Measurements from ENCODE around the gene POMT2.

POMT2 gene

DNA sequence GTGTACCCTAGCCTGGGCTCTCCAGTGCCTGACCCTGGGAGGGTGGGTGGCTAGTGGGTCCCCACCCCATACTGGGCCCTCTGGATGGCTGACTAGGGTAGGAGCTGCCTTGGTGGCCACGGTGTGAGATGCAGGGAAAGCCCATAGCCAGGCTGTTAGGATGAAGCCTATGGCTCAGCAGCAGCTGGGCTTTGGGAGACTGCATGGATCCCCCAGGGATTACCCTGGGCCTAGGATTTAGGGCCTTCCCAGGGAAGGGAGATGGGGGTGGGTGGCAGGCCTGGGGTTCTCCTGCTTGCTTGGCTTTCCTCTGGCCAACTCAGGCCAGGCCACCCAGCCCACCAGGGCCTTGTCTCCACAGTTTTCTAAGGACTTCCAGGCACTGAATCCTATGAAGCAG, 6.4 kb upstream of the POMT2 start:
- in situ Hi-C loops (cut with MboI; ENCODE audit: low pct_unique_long_range_greater_than_20kb, low sequenced_read_pairs, unreplicated experiment): no loop called here
- DNase-seq (ENCODE audit: low spot score): no peak
- TF ChIP-seq, protein P1, sequence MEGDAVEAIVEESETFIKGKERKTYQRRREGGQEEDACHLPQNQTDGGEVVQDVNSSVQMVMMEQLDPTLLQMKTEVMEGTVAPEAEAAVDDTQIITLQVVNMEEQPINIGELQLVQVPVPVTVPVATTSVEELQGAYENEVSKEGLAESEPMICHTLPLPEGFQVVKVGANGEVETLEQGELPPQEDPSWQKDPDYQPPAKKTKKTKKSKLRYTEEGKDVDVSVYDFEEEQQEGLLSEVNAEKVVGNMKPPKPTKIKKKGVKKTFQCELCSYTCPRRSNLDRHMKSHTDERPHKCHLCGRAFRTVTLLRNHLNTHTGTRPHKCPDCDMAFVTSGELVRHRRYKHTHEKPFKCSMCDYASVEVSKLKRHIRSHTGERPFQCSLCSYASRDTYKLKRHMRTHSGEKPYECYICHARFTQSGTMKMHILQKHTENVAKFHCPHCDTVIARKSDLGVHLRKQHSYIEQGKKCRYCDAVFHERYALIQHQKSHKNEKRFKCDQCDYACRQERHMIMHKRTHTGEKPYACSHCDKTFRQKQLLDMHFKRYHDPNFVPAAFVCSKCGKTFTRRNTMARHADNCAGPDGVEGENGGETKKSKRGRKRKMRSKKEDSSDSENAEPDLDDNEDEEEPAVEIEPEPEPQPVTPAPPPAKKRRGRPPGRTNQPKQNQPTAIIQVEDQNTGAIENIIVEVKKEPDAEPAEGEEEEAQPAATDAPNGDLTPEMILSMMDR (IDR thresholded peaks at IDR 0.05; ENCODE audit: extremely low read depth, insufficient read depth, missing control alignments): no peak

DNA sequence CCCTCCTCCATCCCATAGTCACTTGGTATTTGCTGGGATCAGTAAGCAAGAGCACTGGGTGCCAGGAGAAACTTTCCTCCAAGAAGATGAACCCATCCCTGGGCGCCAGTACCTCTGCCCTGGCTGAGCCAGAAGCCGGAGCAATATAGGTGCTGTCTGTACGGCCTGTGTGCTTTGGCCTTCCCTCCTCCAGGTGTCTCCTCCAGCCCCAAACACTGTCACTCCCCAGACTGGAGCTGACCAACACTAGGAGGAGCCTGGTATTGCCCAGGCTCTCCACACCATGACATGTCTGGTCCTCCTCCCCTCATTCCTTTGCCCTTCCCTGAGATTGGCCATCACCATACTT, 5.0 kb upstream of the POMT2 start:
- in situ Hi-C loops (cut with MboI; ENCODE audit: low pct_unique_long_range_greater_than_20kb, low sequenced_read_pairs, unreplicated experiment): no loop called here
- DNase-seq (ENCODE audit: low spot score): no peak
- TF ChIP-seq, protein P1 (IDR thresholded peaks at IDR 0.05; ENCODE audit: extremely low read depth, insufficient read depth, missing control alignments): no peak

DNA sequence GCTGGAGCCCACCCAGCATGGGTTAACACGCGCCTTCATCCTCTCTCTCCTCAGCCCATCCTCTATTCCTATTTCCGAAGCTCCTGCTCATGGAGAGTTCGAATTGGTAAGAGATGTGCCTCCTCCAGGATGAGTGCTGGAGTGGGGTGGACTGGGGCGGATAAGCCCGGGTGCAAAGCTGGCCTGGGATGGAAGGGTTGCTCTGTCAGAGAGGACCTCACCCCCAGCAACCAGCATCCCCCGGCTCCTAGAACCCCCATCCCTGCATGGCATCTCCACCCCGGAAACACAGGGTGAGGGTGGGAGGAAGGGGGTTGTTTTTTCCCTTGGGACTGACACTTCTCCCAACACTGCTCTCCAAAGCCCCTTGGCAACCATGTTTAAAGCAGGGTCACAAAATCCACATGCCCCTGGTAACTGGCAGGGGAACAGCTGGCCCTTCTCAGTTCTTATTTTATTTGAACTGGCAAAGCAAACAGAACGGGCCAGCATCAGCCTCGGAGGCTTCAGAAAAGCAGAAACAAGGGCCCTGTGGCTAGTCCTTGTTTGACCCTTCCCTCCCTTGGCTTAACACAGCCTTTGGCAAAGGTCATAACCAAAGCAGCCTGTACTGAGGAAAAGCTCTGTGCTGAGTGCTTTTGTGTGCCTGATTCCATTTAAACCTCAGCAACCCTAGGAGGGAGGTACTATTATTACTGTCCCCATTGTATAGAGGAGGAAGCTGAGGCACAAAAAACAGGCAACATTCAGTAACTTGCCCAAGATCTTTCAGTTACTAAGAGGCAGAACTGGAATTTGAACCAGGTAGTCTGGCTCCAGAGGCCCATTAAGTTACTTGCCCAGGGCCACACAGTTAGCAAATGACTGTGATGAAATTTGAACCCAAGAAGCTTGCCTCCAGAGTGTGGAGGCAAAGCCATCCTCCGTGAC, 4.4 kb upstream of the POMT2 start:
- no peak for DNase-seq (ENCODE audit: low spot score)

DNA sequence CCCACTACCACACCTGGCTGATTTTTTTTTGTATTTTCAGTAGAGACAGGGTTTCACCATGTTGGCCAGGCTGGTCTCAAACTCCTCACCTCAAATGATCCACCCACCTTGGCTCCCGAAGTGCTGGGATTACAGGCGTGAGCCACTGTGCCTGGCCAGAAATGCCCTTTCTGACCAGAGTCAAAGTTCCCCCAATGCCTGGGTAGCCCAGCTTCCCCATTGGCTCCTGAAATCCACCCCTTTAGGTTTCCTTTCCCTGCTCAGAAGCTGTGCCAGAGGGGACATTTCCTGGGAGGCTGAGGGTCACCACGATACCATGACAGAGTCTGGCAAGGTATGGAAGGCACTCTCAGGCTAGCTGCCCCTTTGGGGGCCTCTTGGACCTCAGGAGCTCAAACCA, 3.6 kb upstream of the POMT2 start:
- TF ChIP-seq, protein P1 (IDR thresholded peaks at IDR 0.05; ENCODE audit: extremely low read depth, insufficient read depth, missing control alignments): no peak
- in situ Hi-C loops (cut with MboI; ENCODE audit: low pct_unique_long_range_greater_than_20kb, low sequenced_read_pairs, unreplicated experiment): loop anchor here (25.0 kb wide), 1 partner anchor 437 kb away; no protein-coding TSS in a partner anchor
- no peak for DNase-seq (ENCODE audit: low spot score)

More for the DNA sequence above, 4.4 kb upstream of the POMT2 start:
- in situ Hi-C loops (cut with MboI; ENCODE audit: low pct_unique_long_range_greater_than_20kb, low sequenced_read_pairs, unreplicated experiment): loop anchor here (25.0 kb wide), 1 partner anchor 438 kb away; no protein-coding TSS in a partner anchor
- TF ChIP-seq, protein P1 (IDR thresholded peaks at IDR 0.05; ENCODE audit: extremely low read depth, insufficient read depth, missing control alignments): no peak

DNA sequence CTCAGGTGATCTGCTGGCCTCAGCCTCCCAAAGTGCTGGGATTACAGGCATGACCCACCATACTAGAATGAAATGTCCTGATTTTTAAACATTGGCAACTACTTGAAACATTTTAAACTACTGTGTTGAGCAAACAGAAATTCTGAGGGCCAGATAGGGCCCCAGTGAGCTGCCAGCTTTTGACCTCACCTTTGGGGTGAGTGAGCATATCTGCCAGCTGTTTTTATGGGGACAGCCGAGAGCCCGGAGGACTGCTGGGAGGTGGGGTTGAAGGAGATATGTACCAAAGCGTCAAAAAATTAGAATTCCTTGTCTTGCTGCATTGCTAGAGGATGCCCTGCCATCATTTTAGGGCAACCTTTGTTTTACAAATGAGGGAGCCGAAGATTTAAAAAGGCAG, 2.9 kb upstream of the POMT2 start:
- no peak for DNase-seq (ENCODE audit: low spot score)
- in situ Hi-C loops (cut with MboI; ENCODE audit: low pct_unique_long_range_greater_than_20kb, low sequenced_read_pairs, unreplicated experiment): loop anchor here (25.0 kb wide), 1 partner anchor 436 kb away; no protein-coding TSS in a partner anchor
- TF ChIP-seq, protein P1 (IDR thresholded peaks at IDR 0.05; ENCODE audit: extremely low read depth, insufficient read depth, missing control alignments): no peak

DNA sequence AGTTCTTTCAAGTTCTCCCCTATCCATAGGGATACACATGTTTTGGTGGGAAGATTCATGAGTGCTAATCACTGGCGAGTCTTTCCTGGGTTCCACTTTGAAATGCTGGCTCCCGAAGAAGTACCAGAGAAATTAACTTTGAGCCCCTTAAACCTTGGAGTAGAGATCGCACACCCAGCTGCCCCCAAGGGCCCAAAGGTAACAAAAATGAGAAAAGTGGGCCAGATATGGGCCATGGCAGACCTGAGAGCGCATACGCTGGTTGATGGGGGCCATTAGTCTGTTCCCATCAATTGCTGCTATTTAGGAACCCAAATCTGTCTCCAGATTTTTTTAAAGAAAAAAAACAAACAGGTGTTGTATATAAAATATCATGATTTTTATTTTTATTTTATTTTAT, 2.3 kb upstream of the POMT2 start:
- TF ChIP-seq, protein P1 (IDR thresholded peaks at IDR 0.05; ENCODE audit: extremely low read depth, insufficient read depth, missing control alignments): no peak
- in situ Hi-C loops (cut with MboI; ENCODE audit: low pct_unique_long_range_greater_than_20kb, low sequenced_read_pairs, unreplicated experiment): loop anchor here (25.0 kb wide), 1 partner anchor 436 kb away; no protein-coding TSS in a partner anchor
- no peak for DNase-seq (ENCODE audit: low spot score)
